OCI-LY1 (cell line): ENCODE measurements around the gene UNC5B.

Source experiments
- EZH2 ChIP-seq: fragments of 200-600 bp; sonication (generic), shearing (Covaris generic); IDR thresholded peaks from 2 replicates; pipeline ENCODE4 v1.8.0; 2017; ENCODE audit warnings: borderline replicate concordance, mixed run types, mild to moderate bottlenecking, antibody characterized with exemption, low read length, moderate library complexity, mixed read lengths
- TF ChIP-seq, protein P1 (sequence below): fragments of 200-600 bp; sonication (generic), shearing (Covaris generic); IDR thresholded peaks from 2 replicates; pipeline ENCODE4 v1.5.1; 2017; ENCODE audit warnings: mild to moderate bottlenecking, antibody characterized with exemption, low read length, moderate library complexity, mixed read lengths

DNA sequence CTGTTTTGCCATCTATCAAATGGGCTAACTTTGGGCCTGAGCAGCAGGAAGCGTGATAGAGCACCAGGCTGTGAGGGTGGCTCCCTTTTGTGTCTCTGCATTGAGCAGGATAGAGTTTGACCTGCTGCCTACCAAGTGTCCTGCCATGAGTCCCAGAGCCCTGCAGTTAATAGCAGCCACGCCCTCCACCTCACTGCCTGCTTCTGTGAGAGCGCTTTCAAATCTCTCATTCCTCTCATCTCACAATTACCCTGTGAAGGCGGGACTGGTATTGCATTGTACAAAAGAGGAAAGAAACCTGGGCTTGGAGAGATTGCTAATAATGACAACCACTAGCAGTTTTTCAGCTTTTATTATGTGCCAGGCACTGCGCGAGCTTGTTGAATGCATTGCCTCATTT lies 39.9 kb downstream of the UNC5B start:
- TF ChIP-seq, protein P1, sequence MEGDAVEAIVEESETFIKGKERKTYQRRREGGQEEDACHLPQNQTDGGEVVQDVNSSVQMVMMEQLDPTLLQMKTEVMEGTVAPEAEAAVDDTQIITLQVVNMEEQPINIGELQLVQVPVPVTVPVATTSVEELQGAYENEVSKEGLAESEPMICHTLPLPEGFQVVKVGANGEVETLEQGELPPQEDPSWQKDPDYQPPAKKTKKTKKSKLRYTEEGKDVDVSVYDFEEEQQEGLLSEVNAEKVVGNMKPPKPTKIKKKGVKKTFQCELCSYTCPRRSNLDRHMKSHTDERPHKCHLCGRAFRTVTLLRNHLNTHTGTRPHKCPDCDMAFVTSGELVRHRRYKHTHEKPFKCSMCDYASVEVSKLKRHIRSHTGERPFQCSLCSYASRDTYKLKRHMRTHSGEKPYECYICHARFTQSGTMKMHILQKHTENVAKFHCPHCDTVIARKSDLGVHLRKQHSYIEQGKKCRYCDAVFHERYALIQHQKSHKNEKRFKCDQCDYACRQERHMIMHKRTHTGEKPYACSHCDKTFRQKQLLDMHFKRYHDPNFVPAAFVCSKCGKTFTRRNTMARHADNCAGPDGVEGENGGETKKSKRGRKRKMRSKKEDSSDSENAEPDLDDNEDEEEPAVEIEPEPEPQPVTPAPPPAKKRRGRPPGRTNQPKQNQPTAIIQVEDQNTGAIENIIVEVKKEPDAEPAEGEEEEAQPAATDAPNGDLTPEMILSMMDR = no peak
- TF ChIP-seq EZH2 = no peak
